ENCODE results near the gene MRTO4.

MRTO4 gene

GRCh38 chr1:19202396-19202795 is 49.2 kb upstream of the MRTO4 start (continued):
- TF ChIP-seq, protein P1, sequence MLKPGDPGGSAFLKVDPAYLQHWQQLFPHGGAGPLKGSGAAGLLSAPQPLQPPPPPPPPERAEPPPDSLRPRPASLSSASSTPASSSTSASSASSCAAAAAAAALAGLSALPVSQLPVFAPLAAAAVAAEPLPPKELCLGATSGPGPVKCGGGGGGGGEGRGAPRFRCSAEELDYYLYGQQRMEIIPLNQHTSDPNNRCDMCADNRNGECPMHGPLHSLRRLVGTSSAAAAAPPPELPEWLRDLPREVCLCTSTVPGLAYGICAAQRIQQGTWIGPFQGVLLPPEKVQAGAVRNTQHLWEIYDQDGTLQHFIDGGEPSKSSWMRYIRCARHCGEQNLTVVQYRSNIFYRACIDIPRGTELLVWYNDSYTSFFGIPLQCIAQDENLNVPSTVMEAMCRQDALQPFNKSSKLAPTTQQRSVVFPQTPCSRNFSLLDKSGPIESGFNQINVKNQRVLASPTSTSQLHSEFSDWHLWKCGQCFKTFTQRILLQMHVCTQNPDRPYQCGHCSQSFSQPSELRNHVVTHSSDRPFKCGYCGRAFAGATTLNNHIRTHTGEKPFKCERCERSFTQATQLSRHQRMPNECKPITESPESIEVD (tag by site-specific recombination; IDR thresholded peaks at IDR 0.05), result no peak
- no peak for TF ChIP-seq ZNF555 (tag by site-specific recombination; conservative IDR thresholded peaks at IDR 0.05)
- no peak for TF ChIP-seq ZNF10 (tag by site-specific recombination; IDR thresholded peaks at IDR 0.05)
- no peak for TF ChIP-seq ZBTB26 (tag by site-specific recombination; optimal IDR thresholded peaks at IDR 0.05)
- no peak for TF ChIP-seq ZNF654 (tag by site-specific recombination; IDR thresholded peaks at IDR 0.05; ENCODE audit: low read depth)

- ChIA-PET CTCF (interaction anchor here (0.7 kb wide), 1 partner anchor 96 kb away, joined by 3 read pairs; no protein-coding TSS in a partner anchor), POLR2A (no interaction called here)
- TF ChIP-seq ZNF600 (tag by site-specific recombination; IDR thresholded peaks at IDR 0.05) (peak; percentile 60), ATF2 (tag by site-specific recombination; IDR thresholded peaks at IDR 0.05; ENCODE audit: low read depth) (no peak), ZNF112 (tag by site-specific recombination; IDR thresholded peaks at IDR 0.05) (no peak), PRDM10 (tag by site-specific recombination; IDR thresholded peaks at IDR 0.05) (peak; percentile 68), ZNF366 (tag by site-specific recombination; conservative IDR thresholded peaks at IDR 0.05) (0 out of 2 replicates have a peak, but pooled peaks have one; percentile 14), PRDM1 (tag by site-specific recombination; IDR thresholded peaks at IDR 0.05) (0 out of 2 replicates have a peak, but pooled peaks have one; percentile 20), FEZF1 (tag by site-specific recombination; IDR thresholded peaks at IDR 0.05) (peak; percentile 93)
- no peak overlapping the region for H3K4me3 ChIP-seq (ENCODE audit: low read depth, low read length)
- no peaks in the 10 kb centered on the region for H3K9me3 ChIP-seq (ENCODE audit: control insufficient read depth, insufficient read depth, low read depth, low read length)
- H3K36me3 ChIP-seq (ENCODE audit: control insufficient read depth in 2 of 2, insufficient read depth in 1 of 2, low read length in 2 of 2), result peaks cover 17 to 44% of the 10 kb centered on the region in 2 experiments
- peaks cover 3% of the 10 kb centered on the region for H3K4me1 ChIP-seq (ENCODE audit: control insufficient read depth, insufficient read depth, low read length)
- H3K27ac ChIP-seq (ENCODE audit: extremely low read depth, low read depth, low read length), result no peak overlapping the region
Observed at GRCh38 chr1:19203440-19203839, 48.2 kb upstream of the MRTO4 start.

GRCh38 chr1:19204446-19205266 is 46.9 kb upstream of the MRTO4 start:
- Histone ChIP-seq H3K27ac (ENCODE audit: extremely low read depth, low read depth, low read length) (no peak overlapping the region), H3K4me1 (ENCODE audit: control insufficient read depth, insufficient read depth, low read length) (peaks cover 3% of the 10 kb centered on the region), H3K4me3 (ENCODE audit: low read depth, low read length) (no peak overlapping the region), H3K9me3 (ENCODE audit: control insufficient read depth, insufficient read depth, low read depth, low read length) (no peaks in the 10 kb centered on the region), H3K36me3 (ENCODE audit: control insufficient read depth in 2 of 2, insufficient read depth in 1 of 2, low read length in 2 of 2) (peaks cover 7 to 32% of the 10 kb centered on the region in 2 experiments)
- POLR2A ChIA-PET, result interaction anchor here (0.5 kb wide), 1 partner anchor 296 kb away, joined by 3 read pairs; no protein-coding TSS in a partner anchor
- TF ChIP-seq SCRT2 (tag by site-specific recombination; IDR thresholded peaks at IDR 0.05) (peak; percentile 98), ZNF146 (tag by site-specific recombination; IDR thresholded peaks at IDR 0.05) (no peak), ZNF366 (tag by site-specific recombination; conservative IDR thresholded peaks at IDR 0.05) (0 out of 2 replicates have a peak, but pooled peaks have one; percentile 15), ZNF600 (tag by site-specific recombination; IDR thresholded peaks at IDR 0.05) (0 out of 2 replicates have a peak, but pooled peaks have one; percentile 16), ZNF529 (tag by site-specific recombination; IDR thresholded peaks at IDR 0.05; ENCODE audit: insufficient replicate concordance) (no peak), YY2 (tag by site-specific recombination; IDR thresholded peaks at IDR 0.05) (no peak), SCRT1 (tag by site-specific recombination; IDR thresholded peaks at IDR 0.05; ENCODE audit: borderline replicate concordance) (peak; percentile 95), ZNF302 (tag by site-specific recombination; IDR thresholded peaks at IDR 0.05; ENCODE audit: low read depth) (no peak)
- CTCF ChIA-PET, result interaction anchor here (0.7 to 1.0 kb wide), 3 partner anchors 97 to 500 kb away, joined by 3 to 5 read pairs (median 3); no protein-coding TSS in a partner anchor

Measured in HEK293 (cell line).